Measurements from ENCODE around the gene TNS1. TPM values are rescaled to one million over a fixed set of nuclear protein-coding genes. Genes with fewer than 3 reads are reported as not detected.
"Not testable (repeated sequence)": the region's sequence is repeated elsewhere in the genome, so short reads cannot be mapped to it uniquely, and the experiment has no call there.

The TNS1 gene
- total RNA-seq, 2 experiments from 2014 or later, result 0.89 to 1.4 TPM

GRCh38 chr2:218023636-218024035 is 20.8 kb upstream of the TNS1 start:
- no peaks in the 10 kb centered on the region for H3K4me1 Mint-ChIP-seq

GRCh38 chr2:218022851-218023530 is 20.2 kb upstream of the TNS1 start:
- no peaks in the 10 kb centered on the region for H3K36me3 Mint-ChIP-seq

More at GRCh38 chr2:218023636-218024035, 20.8 kb upstream of the TNS1 start:
- no peak for DNase-seq
- Mint-ChIP-seq H3K9me3 (no peaks in the 10 kb centered on the region), H3K4me3 (no peak overlapping the region), H3K36me3 (no peaks in the 10 kb centered on the region), H3K27me3 (no peaks in the 10 kb centered on the region), H3K27ac (no peak overlapping the region)

DNA sequence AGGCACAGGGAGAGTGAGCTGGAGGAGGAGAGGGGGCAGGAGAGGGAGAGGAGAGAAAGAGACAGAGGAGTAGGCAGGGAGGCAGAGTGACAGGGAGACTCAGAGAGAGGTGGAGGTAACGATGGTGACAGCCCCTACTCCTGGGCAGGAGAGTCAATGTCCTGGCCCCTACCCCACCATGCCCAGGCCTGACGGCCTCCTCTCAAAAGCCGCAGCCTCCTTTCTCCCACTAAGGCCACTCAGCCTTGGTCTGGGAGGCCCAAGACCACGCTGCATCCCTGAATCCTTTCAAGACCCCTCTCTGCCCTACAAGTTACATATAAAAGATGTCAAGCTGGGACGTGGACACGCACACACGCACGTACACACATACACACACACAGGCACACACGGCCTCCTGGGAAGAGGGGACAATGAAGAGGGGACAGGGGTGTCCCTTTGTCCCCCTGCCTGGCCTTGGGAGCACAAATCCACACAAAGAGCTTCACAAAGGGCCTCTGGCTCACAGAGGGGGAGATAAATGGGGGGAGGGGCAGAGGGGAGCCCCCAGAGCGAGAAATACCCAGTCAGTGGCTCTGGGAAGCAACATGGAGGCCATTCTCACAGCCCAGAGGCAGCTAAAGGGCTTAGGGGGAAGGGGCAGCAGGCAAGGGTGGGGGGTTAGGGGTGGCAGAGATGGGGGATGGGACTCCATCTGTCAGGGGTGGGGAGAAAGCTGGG is 19.5 kb upstream of the TNS1 start:
- H3K9me3 Mint-ChIP-seq, result no peaks in the 10 kb centered on the region
- no peaks in the 10 kb centered on the region for H3K27me3 Mint-ChIP-seq
- H3K36me3 Mint-ChIP-seq, result no peaks in the 10 kb centered on the region
- H3K4me3 Mint-ChIP-seq, result no peak overlapping the region
- H3K4me1 Mint-ChIP-seq, result no peaks in the 10 kb centered on the region
- H3K27ac Mint-ChIP-seq, result no peak overlapping the region
- no peak for DNase-seq

More at GRCh38 chr2:218022851-218023530, 20.2 kb upstream of the TNS1 start:
- no peak overlapping the region for H3K27ac Mint-ChIP-seq
- no peaks in the 10 kb centered on the region for H3K4me1 Mint-ChIP-seq
- no peaks in the 10 kb centered on the region for H3K9me3 Mint-ChIP-seq
- DNase-seq, result no peak
- H3K4me3 Mint-ChIP-seq, result no peak overlapping the region
- H3K27me3 Mint-ChIP-seq, result no peaks in the 10 kb centered on the region

DNA sequence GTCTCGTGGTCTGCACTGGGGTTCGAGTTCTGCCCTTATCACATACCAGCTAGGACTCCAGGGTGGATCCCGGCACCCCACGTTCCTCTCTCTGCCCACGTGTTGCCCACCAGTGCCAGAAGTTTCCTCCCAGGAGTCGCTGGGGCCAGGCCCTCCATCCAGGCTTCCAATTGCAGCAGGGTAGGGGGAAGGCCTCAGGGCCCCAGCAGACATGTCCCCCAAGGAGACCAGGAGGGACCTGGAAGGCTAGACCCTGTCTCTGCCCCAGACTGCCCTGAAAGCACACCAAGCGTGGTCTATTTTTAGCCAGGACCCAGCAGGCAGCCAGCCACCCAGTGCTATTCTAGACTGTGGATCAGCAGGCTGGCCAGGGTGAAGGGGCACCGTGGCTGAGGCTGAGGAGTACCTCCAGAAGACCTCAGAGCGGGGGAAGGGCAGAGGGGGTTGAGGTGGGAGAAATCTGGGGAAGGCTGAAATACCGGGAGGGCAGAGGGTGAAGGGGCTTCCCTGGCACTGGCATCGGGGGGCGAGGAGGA is 18.8 kb upstream of the TNS1 start:
- no peak for DNase-seq
- Mint-ChIP-seq H3K9me3 (no peaks in the 10 kb centered on the region), H3K27me3 (no peaks in the 10 kb centered on the region), H3K36me3 (no peaks in the 10 kb centered on the region), H3K27ac (no peak overlapping the region), H3K4me3 (no peak overlapping the region), H3K4me1 (no peaks in the 10 kb centered on the region)

- no peak overlapping the region for H3K27ac Mint-ChIP-seq
- H3K4me1 Mint-ChIP-seq, result no peaks in the 10 kb centered on the region
- DNase-seq, result no peak
- no peaks in the 10 kb centered on the region for H3K9me3 Mint-ChIP-seq
- no peak overlapping the region for H3K4me3 Mint-ChIP-seq
- no peaks in the 10 kb centered on the region for H3K27me3 Mint-ChIP-seq
- H3K36me3 Mint-ChIP-seq, result no peaks in the 10 kb centered on the region
These were observed 18.3 kb upstream of the TNS1 start for GRCh38 chr2:218020966-218021535.

DNA sequence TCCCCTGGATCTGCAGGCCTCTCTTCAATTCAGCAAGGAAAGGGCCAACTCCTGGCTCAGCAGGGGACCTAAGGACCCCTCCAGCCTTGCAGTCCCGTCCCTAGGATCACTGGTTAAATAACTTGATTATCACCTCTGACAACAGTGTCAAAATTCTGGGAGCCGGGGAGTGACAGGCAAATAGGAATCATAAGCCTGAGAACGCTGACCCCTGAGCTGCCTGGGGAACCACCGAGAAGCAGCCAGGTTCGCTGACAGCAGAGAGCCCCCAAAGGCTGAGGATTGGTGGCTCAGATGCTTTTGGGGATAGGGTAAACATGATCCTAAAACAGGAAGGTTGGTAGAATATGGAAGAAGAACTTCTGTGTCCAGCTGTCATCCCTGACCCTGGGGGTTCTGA is 17.5 kb upstream of the TNS1 start:
- H3K36me3 Mint-ChIP-seq, result no peaks in the 10 kb centered on the region
- H3K27me3 Mint-ChIP-seq, result no peaks in the 10 kb centered on the region
- no peaks in the 10 kb centered on the region for H3K4me1 Mint-ChIP-seq
- H3K27ac Mint-ChIP-seq, result no peak overlapping the region
- no peak overlapping the region for H3K4me3 Mint-ChIP-seq
- no peak for DNase-seq
- H3K9me3 Mint-ChIP-seq, result no peaks in the 10 kb centered on the region

DNA sequence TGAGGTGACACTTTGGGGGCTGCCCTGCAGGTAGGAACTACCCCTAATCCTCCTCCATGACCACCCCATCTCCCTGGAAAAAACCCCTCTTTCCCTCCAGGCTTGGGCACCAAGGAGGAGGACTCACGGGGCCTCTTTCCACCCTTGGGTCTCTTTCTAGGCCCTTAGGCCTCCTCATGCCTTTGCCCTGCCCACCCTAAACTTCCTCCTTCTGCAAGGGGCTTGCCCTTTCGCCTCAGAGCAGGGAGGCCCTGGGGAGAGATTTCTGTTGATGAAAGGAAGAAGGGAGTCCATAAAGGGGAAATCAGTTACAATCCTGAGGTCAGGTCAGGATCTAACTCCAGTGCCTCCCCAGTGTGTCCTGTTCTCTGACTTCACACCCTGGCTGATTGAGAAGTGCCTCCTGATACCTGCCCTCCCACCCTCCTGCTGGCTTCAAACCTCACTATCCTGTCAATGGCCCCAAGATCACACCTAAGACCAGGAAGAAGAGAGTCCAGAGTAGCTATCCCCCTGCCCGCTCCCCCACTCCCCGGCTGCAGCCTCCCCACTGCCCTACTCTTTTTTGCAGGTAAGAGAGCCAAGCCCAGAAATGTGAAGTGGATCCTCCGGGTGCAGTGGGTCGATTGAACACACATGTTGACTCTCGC is 16.7 kb upstream of the TNS1 start:
- Mint-ChIP-seq H3K9me3 (no peaks in the 10 kb centered on the region), H3K27me3 (no peaks in the 10 kb centered on the region), H3K4me1 (no peaks in the 10 kb centered on the region), H3K36me3 (no peaks in the 10 kb centered on the region), H3K27ac (no peak overlapping the region), H3K4me3 (no peak overlapping the region)
- DNase-seq, result no peak

GRCh38 chr2:218018842-218019125 is 16.0 kb upstream of the TNS1 start:
- DNase-seq, H3K4me1 Mint-ChIP-seq, H3K36me3 Mint-ChIP-seq, H3K27me3 Mint-ChIP-seq, H3K4me3 Mint-ChIP-seq, H3K27ac Mint-ChIP-seq, H3K9me3 Mint-ChIP-seq: not testable (repeated sequence)

GRCh38 chr2:218017211-218018053 is 14.6 kb upstream of the TNS1 start:
- Mint-ChIP-seq H3K27ac (no peak overlapping the region), H3K27me3 (peaks cover 13% of the 10 kb centered on the region), H3K4me3 (no peak overlapping the region), H3K36me3 (no peaks in the 10 kb centered on the region), H3K9me3 (no peaks in the 10 kb centered on the region), H3K4me1 (no peaks in the 10 kb centered on the region)
- no peak for DNase-seq

- H3K27me3 Mint-ChIP-seq, result peaks cover 19% of the 10 kb centered on the region
- H3K9me3 Mint-ChIP-seq, result no peaks in the 10 kb centered on the region
- H3K36me3 Mint-ChIP-seq, result no peaks in the 10 kb centered on the region
- H3K27ac Mint-ChIP-seq, result no peak overlapping the region
- no peak for DNase-seq
- no peak overlapping the region for H3K4me3 Mint-ChIP-seq
- H3K4me1 Mint-ChIP-seq, result no peaks in the 10 kb centered on the region
These were observed 14.0 kb upstream of the TNS1 start for GRCh38 chr2:218016810-218017209.

GRCh38 chr2:218015586-218016521 is 13.1 kb upstream of the TNS1 start:
- Mint-ChIP-seq H3K27me3 (peaks cover 28% of the 10 kb centered on the region), H3K4me1 (peaks cover 2% of the 10 kb centered on the region), H3K36me3 (no peaks in the 10 kb centered on the region), H3K27ac (no peak overlapping the region), H3K9me3 (no peaks in the 10 kb centered on the region), H3K4me3 (no peak overlapping the region)
- DNase-seq, result no peak

DNA sequence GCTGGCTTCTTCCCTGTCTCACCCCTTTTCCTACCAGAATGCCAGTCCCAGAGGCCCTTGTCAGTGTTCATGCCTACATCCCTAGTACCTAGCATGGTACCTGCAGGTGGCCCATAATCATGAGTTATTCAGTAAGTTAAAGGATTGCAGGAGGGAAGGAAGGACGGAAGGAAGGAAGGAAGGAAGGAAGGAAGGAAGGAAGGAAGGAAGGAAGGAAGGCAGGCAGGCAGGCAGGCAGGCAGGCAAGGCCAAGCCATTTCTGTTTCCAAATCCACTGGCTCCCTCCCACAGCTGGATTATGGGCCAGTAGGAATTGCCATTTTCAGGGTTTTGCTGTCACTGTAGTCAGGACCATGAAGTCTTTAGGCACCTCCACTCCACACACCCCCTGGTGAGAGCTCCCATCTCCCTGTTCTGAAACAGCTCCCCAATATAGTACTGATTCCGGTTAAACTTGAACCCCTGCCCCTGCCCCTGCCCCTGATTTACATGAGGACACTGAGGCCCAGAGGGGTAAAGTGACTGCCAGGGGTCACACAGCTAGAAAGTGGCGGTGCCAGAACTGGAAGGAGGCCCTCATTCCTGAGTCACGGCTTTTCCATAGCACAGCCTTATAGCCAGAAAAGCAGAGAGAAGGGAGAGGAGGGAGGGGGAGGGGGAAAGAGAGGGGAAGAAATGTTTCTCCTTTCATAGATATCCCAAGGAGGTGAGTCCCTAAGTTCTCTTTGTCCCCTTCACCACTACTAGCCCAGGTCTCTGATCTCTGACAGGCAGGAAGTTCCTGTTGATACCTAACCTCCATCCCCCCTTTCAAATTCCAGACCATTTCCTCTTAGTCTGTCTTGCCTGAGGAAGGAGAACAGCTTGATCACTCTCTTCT is 12.2 kb upstream of the TNS1 start:
- no peak overlapping the region for H3K27ac Mint-ChIP-seq
- no peak for DNase-seq
- H3K4me1 Mint-ChIP-seq, result peaks cover 5% of the 10 kb centered on the region
- H3K9me3 Mint-ChIP-seq, result no peaks in the 10 kb centered on the region
- peaks cover 32% of the 10 kb centered on the region for H3K27me3 Mint-ChIP-seq
- no peak overlapping the region for H3K4me3 Mint-ChIP-seq
- no peaks in the 10 kb centered on the region for H3K36me3 Mint-ChIP-seq

DNA sequence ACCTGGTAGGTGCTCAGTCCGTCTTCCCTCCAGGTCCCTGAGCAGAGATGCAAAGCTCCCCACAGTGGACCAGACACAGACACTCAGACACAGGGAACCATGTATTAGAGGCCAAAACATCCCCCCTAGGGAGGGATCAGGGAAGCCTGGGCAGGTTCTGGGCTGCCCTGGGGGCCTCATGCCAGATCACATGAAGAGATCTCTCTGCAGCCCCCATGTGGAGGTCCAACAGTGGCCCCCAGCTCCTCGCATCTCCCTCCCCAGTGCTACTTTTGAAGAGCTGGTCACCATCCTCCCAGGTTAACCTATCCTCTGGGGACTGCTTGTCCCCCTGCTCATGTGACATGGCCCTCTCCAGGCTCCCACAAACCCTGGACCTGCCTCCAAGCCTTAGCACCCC is 10.5 kb upstream of the TNS1 start:
- Mint-ChIP-seq H3K36me3 (no peaks in the 10 kb centered on the region), H3K4me1 (peaks cover 10% of the 10 kb centered on the region), H3K27me3 (peaks cover 48% of the 10 kb centered on the region), H3K9me3 (no peaks in the 10 kb centered on the region), H3K4me3 (no peak overlapping the region), H3K27ac (no peak overlapping the region)
- no peak for DNase-seq
